Liver (tissue), 9 donors: Measurements from ENCODE around the gene ARHGEF1. TPM values are rescaled to one million over a fixed set of nuclear protein-coding genes. Genes with fewer than 3 reads are reported as not detected.

Source experiments
- DNase-seq: peaks from one replicate; pipeline ENCODE4 v3.0.0-alpha.2; 2017; ENCODE audit warnings: low spot score
- H3K27ac ChIP-seq, 2 donors: one replicate each; pipeline ENCODE4 v1.7.0; 2013; ENCODE audit warnings: inconsistent platforms in 2 of 2, low read length in 2 of 2, control low read depth in 1 of 2, low read depth in 1 of 2, mild to moderate bottlenecking in 1 of 2
- H3K27me3 ChIP-seq, 4 donors: one replicate each; pipeline versions ENCODE4 v1.6.1 to v1.7.0; 2013; ENCODE audit warnings: low read length in 3 of 4, inconsistent platforms in 1 of 4, mild to moderate bottlenecking in 1 of 4, moderate library complexity in 1 of 4; ENCODE audit not compliant: control insufficient read depth in 4 of 4, insufficient read depth in 4 of 4
- H3K36me3 ChIP-seq, 4 donors: one replicate each; pipeline versions ENCODE4 v1.6.1 to v1.7.0; 2013; ENCODE audit warnings: low read length in 3 of 4, mild to moderate bottlenecking in 3 of 4, low read depth in 1 of 4, moderate library complexity in 1 of 4; ENCODE audit not compliant: control insufficient read depth in 4 of 4, insufficient read depth in 3 of 4
- H3K4me1 ChIP-seq, 4 donors: one replicate each; pipeline versions ENCODE4 v1.6.1 to v1.7.0; 2013; ENCODE audit warnings: low read length in 3 of 4, mild to moderate bottlenecking in 3 of 4, moderate library complexity in 1 of 4; ENCODE audit not compliant: control insufficient read depth in 4 of 4, insufficient read depth in 4 of 4
- H3K4me3 ChIP-seq, 3 donors: one replicate each; pipeline versions ENCODE4 v1.6.1 to v1.7.0; 2013; ENCODE audit warnings: low read length in 3 of 3, control low read depth in 1 of 3, low read depth in 1 of 3, mild to moderate bottlenecking in 1 of 3
- H3K9ac ChIP-seq, 2 donors: one replicate each; pipeline ENCODE4 v1.7.0; 2013; ENCODE audit warnings: low read length in 2 of 2, mild to moderate bottlenecking in 2 of 2, moderate library complexity in 2 of 2, control low read depth in 1 of 2, low read depth in 1 of 2
- H3K9me3 ChIP-seq, 4 donors: one replicate each; pipeline versions ENCODE4 v1.6.1 to v1.7.0; 2013; ENCODE audit warnings: low read length in 3 of 4; ENCODE audit not compliant: control insufficient read depth in 4 of 4
- ATF3 ChIP-seq: IDR thresholded peaks from 2 replicates; pipeline ENCODE4 v1.6.1; 2016; ENCODE audit warnings: antibody characterized with exemption
- CTCF ChIP-seq: fragments of 150-350 bp; IDR thresholded peaks from 2 replicates; pipeline ENCODE4 v1.5.1; 2017; ENCODE audit warnings: improper control_type of control experiment, low read depth, low read length; ENCODE audit not compliant: missing input control
- EGR1 ChIP-seq, 2 donors: IDR thresholded peaks; 2 replicates each; pipeline ENCODE4 v1.6.1; 2016 to 2018; ENCODE audit warnings: antibody characterized with exemption in 2 of 2, low read depth in 2 of 2
- FOXA1 ChIP-seq: IDR thresholded peaks from 2 replicates; pipeline ENCODE4 v1.6.1; 2016; ENCODE audit warnings: antibody characterized with exemption
- FOXA2 ChIP-seq: IDR thresholded peaks from 2 replicates; pipeline ENCODE4 v1.6.1; 2016; ENCODE audit warnings: antibody characterized with exemption
- GABPA ChIP-seq, 2 donors: IDR thresholded peaks in 1 of 2; conservative IDR thresholded peaks in 1 of 2; 2 replicates each; pipeline ENCODE4 v1.6.1; 2016; ENCODE audit warnings: antibody characterized with exemption in 2 of 2, mild to moderate bottlenecking in 1 of 2, moderate library complexity in 1 of 2
- HNF4A ChIP-seq, 2 donors: conservative IDR thresholded peaks; 2 replicates each; pipeline ENCODE4 v1.6.1; 2016; ENCODE audit warnings: antibody characterized with exemption in 2 of 2, mild to moderate bottlenecking in 2 of 2
- HNF4G ChIP-seq: IDR thresholded peaks from 2 replicates; pipeline ENCODE4 v1.6.1; 2016; ENCODE audit warnings: antibody characterized with exemption
- JUND ChIP-seq, 2 donors: IDR thresholded peaks; 2 replicates each; pipeline ENCODE4 v1.6.1; 2016; ENCODE audit warnings: antibody characterized with exemption in 2 of 2
- MAX ChIP-seq: IDR thresholded peaks from 2 replicates; pipeline ENCODE4 v1.6.1; 2016; ENCODE audit warnings: antibody characterized with exemption
- NR2F2 ChIP-seq: IDR thresholded peaks from 2 replicates; pipeline ENCODE4 v1.6.1; 2016; ENCODE audit warnings: antibody characterized with exemption
- RAD21 ChIP-seq, 2 donors: IDR thresholded peaks; 2 replicates each; pipeline ENCODE4 v1.6.1; 2016; ENCODE audit warnings: antibody characterized with exemption in 2 of 2, mild to moderate bottlenecking in 2 of 2
- REST ChIP-seq: IDR thresholded peaks from 2 replicates; pipeline ENCODE4 v1.6.1; 2016; ENCODE audit warnings: antibody characterized with exemption, mild to moderate bottlenecking
- TAF1 ChIP-seq: conservative IDR thresholded peaks from 2 replicates; pipeline ENCODE4 v1.6.1; 2016; ENCODE audit warnings: antibody characterized with exemption, mild to moderate bottlenecking
- YY1 ChIP-seq: IDR thresholded peaks from 2 replicates; pipeline ENCODE4 v1.6.1; 2016; ENCODE audit warnings: antibody characterized with exemption, mild to moderate bottlenecking
- ZBTB33 ChIP-seq: IDR thresholded peaks from 2 replicates; pipeline ENCODE4 v1.6.1; 2016; ENCODE audit warnings: antibody characterized with exemption
- WGBS: extraction: QIAGEN DNeasy Blood & Tissue Kit; methylation state at CpG from one replicate; pipeline ENCODE4 v1.1.7; 2013; 5-methylcytosine and 5-hydroxymethylcytosine counted together
- polyA plus RNA-seq, 2 donors: library from polyadenylated mRNA; stranded (reverse) in 1 of 2; unstranded in 1 of 2; fragments of 200-250 nt in 1 of 2; fragments of >200 nt in 1 of 2; fragmentation: Nextera tagmentation in 1 of 2; extraction: Ambion mirVana in 1 of 2; gene quantifications; one replicate each; pipeline versions ENCODE4 v1.2.1 to v1.2.3, GENCODE V29; 2013 to 2015
- total RNA-seq, 2 donors: library from RNA; depleted of rRNA; stranded (reverse); fragments of >200 nt; gene quantifications; one replicate each; pipeline ENCODE4 v1.2.3, GENCODE V29; 2014
- donor health status: healthy.
- donor health status: healthy.
- donor health status: healthy.
- donor health status: healthy.
- donor health status: healthy.

Gene ARHGEF1
- total and polyA plus RNA-seq, 4 donors = 13.2 to 30.1 (median 18.5) TPM

GRCh38 chr19:41939861-41940730 is 57.1 kb downstream of the ARHGEF1 start:
- H3K27me3 ChIP-seq = peaks cover 0 to 12% (median 1%) of the 10 kb centered on the region in 4 donors
- no peaks in the 10 kb centered on the region for H3K36me3 ChIP-seq
- 3% methylated on average over 83 of the region's 83 CpGs for WGBS
- no peak overlapping the region for H3K27ac ChIP-seq
- no peak overlapping the region for H3K9ac ChIP-seq
- H3K4me1 ChIP-seq = peaks cover 0 to 10% (median 3%) of the 10 kb centered on the region in 4 donors
- DNase-seq = no peak
- peak overlapping the region in 1 of 3 donors; percentile 58 for H3K4me3 ChIP-seq
- no peaks in the 10 kb centered on the region for H3K9me3 ChIP-seq
- TF ChIP-seq HNF4A (conservative IDR thresholded peaks at IDR 0.05) (no peak), JUND (IDR thresholded peaks at IDR 0.05) (no peak), TAF1 (no peak), HNF4G (no peak), MAX (no peak), FOXA1 (no peak), GABPA (IDR thresholded peaks at IDR 0.05 in 1 of 2, conservative IDR thresholded peaks at IDR 0.05 in 1 of 2) (no peak), CTCF (no peak), ZBTB33 (no peak), EGR1 (IDR thresholded peaks at IDR 0.05; ENCODE audit: low read depth in 2 of 2) (no peak), RAD21 (IDR thresholded peaks at IDR 0.05) (no peak), YY1 (no peak), NR2F2 (no peak), FOXA2 (no peak), ATF3 (no peak), REST (no peak)
